B cell (primary cell): Measurements from ENCODE around the gene PRMT5.

Experiments used
- CTCF ChIP-seq: fragments of 200-600 bp; IDR thresholded peaks from one replicate; pipeline ENCODE4 v1.8.0; 2022; ENCODE audit warnings: antibody characterized with exemption, mild to moderate bottlenecking
- EZH2 ChIP-seq: IDR thresholded peaks from 2 replicates; pipeline ENCODE4 v1.6.1; 2012; ENCODE audit warnings: borderline replicate concordance, low read depth, mild to moderate bottlenecking, moderate library complexity, low read length; ENCODE audit not compliant: insufficient read depth, poor library complexity, severe bottlenecking

- TF ChIP-seq CTCF (no peak), EZH2 (no peak)
Measured at GRCh38 chr14:22966783-22967269, 37.6 kb upstream of the PRMT5 start.
